GM12872 (cell line): ENCODE results near the gene SLC1A7.

Experiments
- TF ChIP-seq, protein P1 (sequence below): IDR thresholded peaks from 3 replicates; pipeline ENCODE4 v1.5.1; 2011; ENCODE audit warnings: low read depth, mild to moderate bottlenecking, low read length, moderate library complexity; ENCODE audit not compliant: insufficient read depth

The SLC1A7 gene

DNA sequence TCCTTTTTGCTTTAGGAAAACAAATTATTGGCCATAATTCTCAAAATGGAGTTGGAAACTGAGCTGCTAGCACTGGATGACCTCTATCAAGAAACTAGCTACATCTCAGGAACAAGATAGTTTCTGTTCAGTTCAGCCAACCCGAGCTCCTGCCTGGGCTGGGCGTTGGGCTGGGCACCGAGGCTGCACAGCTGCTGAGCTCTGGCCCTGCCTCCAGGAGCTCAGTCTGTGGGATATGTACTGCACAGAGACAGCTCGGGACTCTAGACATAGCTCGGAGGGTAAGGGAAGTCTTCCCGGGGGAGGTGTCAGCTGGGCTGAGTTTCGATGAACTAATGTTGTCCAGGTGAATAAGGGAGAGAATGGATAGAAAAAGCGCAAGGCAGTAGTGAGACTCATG lies 24.5 kb upstream of the SLC1A7 start:
- TF ChIP-seq, protein P1, sequence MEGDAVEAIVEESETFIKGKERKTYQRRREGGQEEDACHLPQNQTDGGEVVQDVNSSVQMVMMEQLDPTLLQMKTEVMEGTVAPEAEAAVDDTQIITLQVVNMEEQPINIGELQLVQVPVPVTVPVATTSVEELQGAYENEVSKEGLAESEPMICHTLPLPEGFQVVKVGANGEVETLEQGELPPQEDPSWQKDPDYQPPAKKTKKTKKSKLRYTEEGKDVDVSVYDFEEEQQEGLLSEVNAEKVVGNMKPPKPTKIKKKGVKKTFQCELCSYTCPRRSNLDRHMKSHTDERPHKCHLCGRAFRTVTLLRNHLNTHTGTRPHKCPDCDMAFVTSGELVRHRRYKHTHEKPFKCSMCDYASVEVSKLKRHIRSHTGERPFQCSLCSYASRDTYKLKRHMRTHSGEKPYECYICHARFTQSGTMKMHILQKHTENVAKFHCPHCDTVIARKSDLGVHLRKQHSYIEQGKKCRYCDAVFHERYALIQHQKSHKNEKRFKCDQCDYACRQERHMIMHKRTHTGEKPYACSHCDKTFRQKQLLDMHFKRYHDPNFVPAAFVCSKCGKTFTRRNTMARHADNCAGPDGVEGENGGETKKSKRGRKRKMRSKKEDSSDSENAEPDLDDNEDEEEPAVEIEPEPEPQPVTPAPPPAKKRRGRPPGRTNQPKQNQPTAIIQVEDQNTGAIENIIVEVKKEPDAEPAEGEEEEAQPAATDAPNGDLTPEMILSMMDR = no peak

DNA sequence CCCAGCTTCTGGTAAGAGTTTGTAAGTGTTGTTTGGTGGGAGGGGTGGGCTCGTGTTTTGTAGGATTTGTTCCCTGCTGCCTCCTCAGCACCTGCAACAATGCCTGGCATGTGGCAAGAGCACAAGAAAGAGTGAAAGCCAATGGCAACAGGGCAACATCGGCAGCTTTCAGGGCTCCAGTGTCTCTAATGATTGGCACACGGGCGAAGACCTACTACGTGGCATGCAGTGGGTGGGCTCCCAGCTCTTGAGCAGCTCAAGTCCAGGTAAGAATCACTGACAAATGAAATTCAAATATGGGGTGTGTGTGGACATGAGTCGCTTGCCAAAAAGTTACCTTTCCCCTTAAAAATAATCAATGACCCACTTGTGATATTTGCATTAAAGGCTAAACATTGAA lies 23.9 kb upstream of the SLC1A7 start:
- TF ChIP-seq, protein P1 = no peak

DNA sequence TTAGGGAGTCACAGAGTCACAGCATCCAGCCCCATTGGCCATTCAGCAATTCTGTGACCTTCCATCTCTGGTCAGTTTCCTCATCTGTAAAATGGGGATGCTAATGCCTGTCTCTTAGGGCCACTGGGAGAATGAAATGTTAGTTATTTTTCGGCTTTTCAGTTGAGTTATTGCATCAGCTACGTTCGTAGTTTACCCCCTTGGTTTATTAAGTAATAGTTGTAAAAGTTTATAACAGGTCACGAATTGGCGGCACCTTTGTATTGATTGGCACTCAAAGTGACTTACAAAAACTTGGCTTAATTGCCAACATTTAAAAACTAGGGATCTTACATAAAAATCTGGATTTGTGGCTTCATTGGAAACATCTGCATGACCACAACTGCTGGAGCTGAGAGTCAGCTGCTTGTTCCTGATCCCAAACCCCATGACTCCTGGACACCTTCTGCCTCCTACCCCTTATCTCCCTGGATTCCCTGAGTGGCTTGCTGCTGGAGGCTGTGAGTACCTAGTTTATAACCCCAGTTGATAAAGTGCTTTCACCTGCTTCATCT lies 23.0 kb upstream of the SLC1A7 start:
- TF ChIP-seq, protein P1 = no peak

DNA sequence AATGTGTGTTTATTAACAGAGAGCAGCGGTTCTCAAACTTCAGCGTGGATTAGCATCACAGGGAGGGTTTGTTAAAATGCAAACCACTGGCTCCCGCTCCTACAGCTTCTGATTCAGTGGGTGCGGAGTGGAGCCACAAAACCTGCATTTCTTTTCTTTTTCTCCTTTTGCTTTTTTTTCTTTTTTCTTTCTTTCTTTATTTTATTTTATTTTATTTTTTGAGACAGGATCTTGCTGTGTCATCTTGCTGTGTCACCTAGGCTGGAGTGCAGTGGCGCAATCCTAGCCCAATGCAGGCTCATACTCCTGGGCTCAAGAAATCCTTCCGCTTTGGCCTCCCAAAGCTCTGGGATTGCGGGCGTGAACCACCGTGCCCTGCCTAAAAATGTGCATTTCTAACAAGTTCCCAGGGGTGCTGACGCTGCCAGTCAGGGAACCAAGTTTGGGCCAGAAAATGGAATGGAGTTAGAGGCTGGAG lies 20.9 kb upstream of the SLC1A7 start:
- TF ChIP-seq, protein P1 = no peak

DNA sequence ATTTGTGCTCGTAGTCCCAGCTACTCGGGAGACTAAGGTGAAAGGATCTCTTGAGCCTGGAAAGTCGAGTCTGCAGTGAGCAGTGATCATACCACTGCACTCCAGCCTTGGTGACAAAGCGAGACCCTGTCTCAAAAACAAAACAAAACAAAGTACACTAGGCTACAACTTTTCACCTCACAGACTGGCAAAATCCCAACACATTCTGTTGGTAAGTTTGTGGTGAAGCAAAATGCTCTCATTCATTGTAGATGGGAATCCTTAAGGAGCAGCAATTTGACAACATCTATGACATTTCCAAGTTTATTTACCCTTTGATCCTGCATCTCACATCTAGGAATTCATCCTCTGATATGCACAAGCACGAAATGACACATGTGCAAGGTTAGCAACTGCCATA lies 20.2 kb upstream of the SLC1A7 start:
- TF ChIP-seq, protein P1 = no peak

DNA sequence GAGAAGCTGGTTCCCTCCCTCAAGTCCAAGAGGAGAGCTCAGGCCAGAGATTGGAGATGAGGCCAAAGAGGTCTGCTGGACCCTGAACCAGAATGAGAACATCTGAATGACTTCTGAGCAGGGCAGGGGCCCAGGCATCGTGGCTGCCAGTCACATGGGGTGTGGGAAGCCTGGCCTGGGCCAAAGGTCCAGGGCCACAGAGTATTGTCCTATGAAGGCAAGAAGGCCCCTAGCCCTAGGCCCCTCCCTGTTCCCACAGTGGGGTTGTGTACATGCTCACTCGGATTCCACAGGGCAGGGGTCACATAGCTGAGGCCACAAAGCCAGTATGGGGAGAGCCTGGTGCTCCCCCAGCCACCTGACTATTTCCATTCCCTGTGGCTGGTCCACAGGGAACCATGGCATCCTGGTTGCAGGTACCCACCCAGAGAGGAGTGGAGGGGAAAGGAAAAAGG lies 18.5 kb upstream of the SLC1A7 start:
- TF ChIP-seq, protein P1 = no peak

DNA sequence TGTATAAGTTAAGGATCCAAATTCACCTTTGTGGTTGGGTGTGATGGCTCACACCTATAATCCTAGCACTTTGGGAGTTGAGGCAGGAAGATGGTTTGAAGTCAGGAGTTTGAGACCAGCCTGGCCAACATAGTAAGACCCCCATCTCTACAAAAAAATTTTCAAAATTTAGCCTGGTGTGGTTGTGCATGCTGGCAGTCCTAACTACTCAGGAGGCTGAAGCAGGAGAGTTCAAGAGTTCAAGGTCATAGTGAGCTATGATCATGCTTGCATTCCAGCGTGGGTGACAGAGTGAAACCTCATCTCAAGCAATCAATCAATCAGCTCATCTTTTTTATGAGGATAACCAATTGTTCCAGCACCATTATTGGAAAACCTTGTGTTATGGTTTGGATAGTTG lies 16.5 kb upstream of the SLC1A7 start:
- TF ChIP-seq, protein P1 = no peak
